Naive thymus-derived CD8-positive, alpha-beta T cell (primary cell): ENCODE results near the gene CSNK2A3. TPM values are rescaled to one million over a fixed set of nuclear protein-coding genes. Genes with fewer than 3 reads are reported as not detected.
A peak's percentile ranks its signal among the peaks of the same experiment; 100 is the strongest.

Experiments
- ATAC-seq, 2 donors: fragments of 150-1000 bp; cut with Tn5 transposase in 1 of 2; sonication (Bioruptor Pico), chemical (Tn5 transposase) in 1 of 2; 1 replicate in 1 of 2; 2 replicates in 1 of 2; pipeline ENCODE4 v1.10.0; 2021; ENCODE audit warnings: mild to moderate bottlenecking in 2 of 2, moderate library complexity in 2 of 2
- POLR2A ChIA-PET: fragments of 350-600 bp; sonication (Branson Sonifier 250); formaldehyde crosslinking; loops from one replicate; lab custom pipeline; 2021; ENCODE audit warnings: antibody characterized with exemption; lab: Charles Lee
- DNase-seq, 10 donors: peaks; one replicate each; pipeline versions ENCODE4 v3.0.0 to v3.0.0-alpha.2; 2020 to 2022
- H3K27ac Mint-ChIP-seq, 10 donors: one replicate each; pipeline ENCODE4 v1.8.0; 2020 to 2022; ENCODE audit warnings: mild to moderate bottlenecking in 10 of 10, mixed read lengths in 10 of 10, moderate library complexity in 4 of 10, inconsistent platforms in 1 of 10
- H3K27me3 Mint-ChIP-seq, 5 donors: one replicate each; pipeline ENCODE4 v1.8.0; 2021 to 2022; ENCODE audit warnings: mixed read lengths in 5 of 5
- H3K36me3 Mint-ChIP-seq, 3 donors: one replicate each; pipeline ENCODE4 v1.8.0; 2020 to 2022; ENCODE audit warnings: mixed read lengths in 3 of 3, mild to moderate bottlenecking in 2 of 3, inconsistent platforms in 1 of 3
- H3K4me1 Mint-ChIP-seq, 4 donors: one replicate each; pipeline ENCODE4 v1.8.0; 2021 to 2022; ENCODE audit warnings: mixed read lengths in 4 of 4
- H3K4me3 Mint-ChIP-seq, 10 donors: one replicate each; pipeline ENCODE4 v1.8.0; 2020 to 2022; ENCODE audit warnings: mild to moderate bottlenecking in 10 of 10, mixed read lengths in 10 of 10, moderate library complexity in 6 of 10, inconsistent platforms in 1 of 10
- H3K9me3 Mint-ChIP-seq, 9 donors: one replicate each; pipeline ENCODE4 v1.8.0; 2020 to 2022; ENCODE audit warnings: mixed read lengths in 9 of 9, mild to moderate bottlenecking in 3 of 9, inconsistent platforms in 1 of 9, moderate library complexity in 1 of 9
- polyA plus RNA-seq, 3 donors: library from polyadenylated mRNA; unstranded; fragments of 300-500 nt; fragmentation: Illumina TruSeq; gene quantifications; one replicate each; pipeline ENCODE4 v1.2.3, GENCODE V29; 2021
- total RNA-seq, 8 experiments: library from RNA in 2 of 8; stranded (reverse) in 2 of 8; gene quantifications; one replicate each; pipeline ENCODE4 v1.2.3 and lab custom pipeline; 2021 to 2026

The CSNK2A3 gene
- total and polyA plus RNA-seq, 5 experiments from 2014 or later: 0.85 to 2.1 (median 1.4) TPM

DNA sequence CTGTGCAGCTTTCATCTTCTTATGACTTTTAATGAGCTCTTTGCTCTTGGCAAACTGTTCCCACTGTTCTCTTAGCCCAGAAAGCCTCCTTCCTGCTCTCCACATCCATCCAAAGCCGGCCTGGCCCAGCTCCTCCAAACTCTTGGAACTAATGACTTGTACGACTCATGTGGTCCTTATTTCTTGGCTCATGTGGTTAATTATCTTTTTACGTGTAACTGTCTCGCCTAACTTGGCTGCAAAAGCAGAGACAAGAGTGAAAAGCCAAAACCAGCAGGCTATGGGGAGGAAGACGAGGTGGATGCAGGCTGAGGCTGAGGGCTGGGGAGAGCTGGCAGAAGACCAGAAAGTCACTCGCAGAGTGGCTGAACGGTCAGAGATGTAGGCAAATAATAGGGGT is 5.5 kb downstream of the CSNK2A3 start:
- Mint-ChIP-seq H3K4me3 (no peak overlapping the region), H3K27me3 (peaks cover 0 to 25% (median 5%) of the 10 kb centered on the region in 5 donors), H3K27ac (no peak overlapping the region), H3K36me3 (no peaks in the 10 kb centered on the region), H3K9me3 (no peaks in the 10 kb centered on the region), H3K4me1 (no peaks in the 10 kb centered on the region)
- POLR2A ChIA-PET: no interaction called here
- no peak for DNase-seq
- no peak for ATAC-seq

DNA sequence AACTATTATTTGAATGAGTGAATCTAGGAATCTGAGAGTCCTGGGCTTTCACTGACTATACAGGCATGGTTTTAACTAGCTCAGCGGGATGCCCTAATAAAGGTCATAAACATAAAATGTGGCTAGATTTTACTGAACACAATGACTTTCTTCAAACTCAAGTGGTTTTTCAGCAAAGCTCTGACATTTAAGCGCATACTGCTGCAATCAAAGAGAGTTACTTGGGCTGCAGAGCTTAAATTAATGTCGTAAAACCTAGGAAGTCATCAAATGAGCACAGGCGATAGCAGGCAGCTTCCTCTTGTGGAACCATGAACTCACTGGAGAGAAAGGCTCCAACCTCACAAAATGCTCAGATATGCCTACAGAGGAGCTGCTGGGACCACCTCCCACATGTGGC is 6.7 kb downstream of the CSNK2A3 start:
- Mint-ChIP-seq H3K4me3 (no peak overlapping the region), H3K36me3 (no peaks in the 10 kb centered on the region), H3K9me3 (no peaks in the 10 kb centered on the region), H3K4me1 (no peaks in the 10 kb centered on the region), H3K27me3 (peaks cover 0 to 25% (median 5%) of the 10 kb centered on the region in 5 donors), H3K27ac (no peak overlapping the region)
- ATAC-seq (no peak), DNase-seq (no peak)
- POLR2A ChIA-PET: no interaction called here

DNA sequence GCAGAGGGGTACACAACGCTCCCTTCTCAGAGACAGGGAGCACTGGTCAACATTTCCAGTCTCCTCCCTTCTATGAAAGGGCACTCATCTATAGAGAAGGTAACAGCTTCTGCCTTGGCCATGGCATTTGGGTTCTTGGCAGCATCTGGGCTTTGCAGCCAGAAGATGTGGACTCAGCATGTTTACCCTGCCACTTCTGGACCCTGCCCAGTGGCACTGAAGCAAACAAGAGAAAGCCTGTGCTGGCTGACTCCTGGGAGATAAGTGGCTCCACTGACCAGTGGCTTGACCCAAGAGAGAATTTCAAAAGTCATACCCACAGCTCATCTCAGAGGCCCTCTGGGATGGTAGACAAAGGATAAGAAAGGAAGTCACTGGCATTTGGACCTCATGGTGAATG is 8.0 kb downstream of the CSNK2A3 start:
- Mint-ChIP-seq H3K27ac (no peak overlapping the region), H3K9me3 (no peaks in the 10 kb centered on the region)
- POLR2A ChIA-PET: no interaction called here

DNA sequence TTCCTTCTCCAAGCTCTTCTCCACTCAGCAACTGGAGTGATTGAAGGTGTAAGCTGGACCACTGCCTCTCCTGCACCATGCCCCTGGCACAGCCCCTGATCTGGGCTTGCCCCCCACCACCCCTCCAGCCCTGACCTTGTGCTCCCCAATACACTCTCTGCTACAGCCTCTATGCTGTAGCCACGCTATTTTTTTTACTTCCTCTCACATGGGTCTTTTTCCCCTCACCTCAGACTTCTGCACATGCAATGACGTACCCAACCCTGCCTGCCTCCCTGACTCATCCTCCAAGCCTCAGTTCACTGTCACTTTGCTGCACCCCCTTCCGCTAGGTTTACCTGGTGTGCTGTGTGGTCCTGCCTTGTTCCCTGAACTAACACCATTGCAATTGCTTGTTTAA is 9.0 kb downstream of the CSNK2A3 start:
- H3K4me1 Mint-ChIP-seq: no peaks in the 10 kb centered on the region
- H3K4me3 Mint-ChIP-seq: no peak overlapping the region
- H3K27me3 Mint-ChIP-seq: peaks cover 0 to 26% (median 7%) of the 10 kb centered on the region in 5 donors
- H3K36me3 Mint-ChIP-seq: no peaks in the 10 kb centered on the region
- ATAC-seq: no peak
- peak overlapping the region in 1 of 10 donors; percentile 36 for H3K27ac Mint-ChIP-seq
- no peak for DNase-seq
- POLR2A ChIA-PET: no interaction called here
- no peaks in the 10 kb centered on the region for H3K9me3 Mint-ChIP-seq

More for the DNA sequence above, 8.0 kb downstream of the CSNK2A3 start:
- Mint-ChIP-seq H3K4me1 (no peaks in the 10 kb centered on the region), H3K4me3 (no peak overlapping the region), H3K27me3 (peaks cover 0 to 21% (median 5%) of the 10 kb centered on the region in 5 donors), H3K36me3 (no peaks in the 10 kb centered on the region)
- no peak for DNase-seq
- no peak for ATAC-seq

DNA sequence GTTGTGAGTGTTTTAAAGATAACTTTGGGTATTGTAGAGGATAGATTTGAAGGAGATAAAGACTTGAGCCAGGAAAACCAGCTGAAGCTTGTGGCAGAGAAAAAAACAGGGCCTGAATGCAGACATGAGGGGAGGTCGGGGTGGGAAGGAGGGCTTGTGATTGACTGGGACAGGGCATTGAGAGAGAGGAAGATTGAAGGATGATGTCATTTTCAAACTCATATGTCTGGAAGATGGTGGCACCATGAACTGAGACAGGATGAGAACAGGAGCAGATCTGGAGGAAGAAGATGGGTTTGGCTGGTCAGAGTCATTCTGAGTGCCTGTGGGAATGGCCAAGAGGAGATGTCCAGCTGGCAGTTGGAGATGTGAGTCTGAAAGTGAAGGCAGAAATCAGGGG is 14.7 kb downstream of the CSNK2A3 start:
- Mint-ChIP-seq H3K4me3 (no peak overlapping the region), H3K9me3 (no peaks in the 10 kb centered on the region), H3K4me1 (no peaks in the 10 kb centered on the region), H3K27me3 (peaks cover 2 to 19% (median 12%) of the 10 kb centered on the region in 5 donors), H3K27ac (no peak overlapping the region), H3K36me3 (no peaks in the 10 kb centered on the region)
- DNase-seq (no peak), ATAC-seq (no peak)
- POLR2A ChIA-PET: no interaction called here

DNA sequence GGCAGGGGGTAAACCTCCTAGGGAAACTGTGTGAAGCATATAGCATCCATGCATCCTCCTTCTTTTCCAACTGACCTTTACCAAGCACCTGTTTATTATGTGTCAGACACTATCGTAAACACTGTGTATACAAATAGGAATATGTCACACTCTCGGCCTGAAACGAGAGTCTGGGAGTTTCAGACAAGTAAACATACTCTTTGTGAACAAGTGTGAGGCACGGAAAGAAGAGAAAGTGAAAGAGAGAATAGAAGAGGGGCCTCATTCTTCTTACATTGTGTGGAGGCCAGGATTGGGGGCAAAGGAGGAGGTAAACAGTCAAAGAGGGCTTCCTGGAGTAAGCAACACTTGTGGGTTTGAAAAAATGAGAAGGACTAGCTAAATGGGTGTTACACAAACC is 16.4 kb downstream of the CSNK2A3 start:
- DNase-seq (no peak), ATAC-seq (no peak)
- H3K4me1 Mint-ChIP-seq: no peaks in the 10 kb centered on the region
- no peak overlapping the region for H3K4me3 Mint-ChIP-seq
- no peaks in the 10 kb centered on the region for H3K36me3 Mint-ChIP-seq
- POLR2A ChIA-PET: no interaction called here
- no peaks in the 10 kb centered on the region for H3K9me3 Mint-ChIP-seq
- peaks cover 2 to 19% (median 12%) of the 10 kb centered on the region in 5 donors for H3K27me3 Mint-ChIP-seq
- H3K27ac Mint-ChIP-seq: no peak overlapping the region

DNA sequence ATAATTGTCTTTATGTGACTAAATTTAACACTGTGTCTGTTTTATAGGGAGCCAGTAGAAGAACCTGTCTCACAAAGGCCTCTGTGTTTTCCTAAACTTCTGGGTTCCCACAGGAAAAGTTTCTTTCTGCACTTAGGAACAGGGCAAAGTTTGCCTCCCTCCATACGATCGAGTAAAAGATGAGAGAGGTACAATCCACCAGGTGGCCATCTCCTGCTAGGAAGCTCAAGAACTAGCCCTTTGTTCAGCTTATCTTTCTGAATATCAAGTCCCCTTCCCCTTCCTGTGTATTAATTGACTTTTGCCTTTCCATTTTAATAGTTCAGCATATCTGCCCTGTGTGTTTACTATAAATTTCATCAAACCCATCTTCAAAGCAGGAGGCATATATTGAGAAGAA is 18.0 kb downstream of the CSNK2A3 start:
- Mint-ChIP-seq H3K4me1 (no peaks in the 10 kb centered on the region), H3K36me3 (no peaks in the 10 kb centered on the region), H3K27ac (no peak overlapping the region), H3K27me3 (peaks cover 2 to 19% (median 12%) of the 10 kb centered on the region in 5 donors), H3K9me3 (no peaks in the 10 kb centered on the region), H3K4me3 (no peak overlapping the region)
- ATAC-seq (no peak), DNase-seq (no peak)
- POLR2A ChIA-PET: no interaction called here

DNA sequence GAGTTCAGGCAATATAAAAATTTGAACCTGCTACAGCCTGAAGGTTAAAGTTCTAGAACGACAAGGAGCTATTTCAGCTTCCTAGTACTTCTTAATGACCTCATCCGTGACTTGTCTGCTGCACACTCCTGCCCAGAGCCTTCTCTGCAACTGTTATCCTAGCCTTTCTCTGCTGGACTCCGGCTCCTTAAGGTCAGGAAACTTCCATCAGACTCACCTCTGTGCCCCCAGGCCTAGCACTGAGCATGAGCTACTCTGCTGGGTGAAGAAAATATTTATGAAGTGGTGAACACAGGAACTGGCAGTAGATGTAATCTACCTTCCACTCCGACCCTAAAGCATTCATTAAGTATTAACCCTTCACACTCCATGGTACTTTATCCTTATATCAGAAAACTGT is 18.4 kb downstream of the CSNK2A3 start:
- no peaks in the 10 kb centered on the region for H3K9me3 Mint-ChIP-seq
- no peak for DNase-seq

DNA sequence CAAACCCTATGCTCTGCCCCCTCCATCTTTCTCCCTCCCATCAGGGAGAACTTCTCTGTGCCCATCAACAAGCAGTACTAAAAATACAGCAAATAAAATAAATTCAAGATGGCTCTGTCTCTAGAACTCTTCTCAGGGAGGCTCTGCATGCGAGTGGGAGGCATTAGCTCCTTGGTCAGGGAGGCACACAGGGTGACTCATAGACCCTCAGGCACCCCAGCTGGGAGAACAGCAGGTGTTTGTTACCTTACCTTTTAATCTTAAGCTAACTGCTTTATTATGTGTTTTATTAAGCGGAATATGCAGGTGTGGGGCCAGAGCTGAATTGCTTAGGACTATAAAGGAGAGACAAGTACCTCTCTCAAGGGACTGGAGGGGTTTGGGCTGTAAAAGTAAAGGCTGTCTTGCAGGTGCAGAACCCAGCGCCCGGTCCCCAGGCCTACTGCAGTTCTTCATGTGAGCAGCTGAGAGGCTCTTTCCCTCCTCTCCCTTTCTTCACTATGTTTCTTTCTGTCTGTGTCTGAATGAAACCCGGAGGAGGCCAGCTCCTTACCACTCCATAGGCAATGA is 20.8 kb downstream of the CSNK2A3 start:
- H3K9me3 Mint-ChIP-seq: no peaks in the 10 kb centered on the region
- H3K36me3 Mint-ChIP-seq: no peaks in the 10 kb centered on the region
- H3K4me1 Mint-ChIP-seq: no peaks in the 10 kb centered on the region
- H3K27ac Mint-ChIP-seq: no peak overlapping the region
- no peak for ATAC-seq
- POLR2A ChIA-PET: no interaction called here
- H3K27me3 Mint-ChIP-seq: peaks cover 0 to 7% (median under 1%) of the 10 kb centered on the region in 5 donors
- no peak for DNase-seq
- no peak overlapping the region for H3K4me3 Mint-ChIP-seq

More for the DNA sequence above, 18.4 kb downstream of the CSNK2A3 start:
- Mint-ChIP-seq H3K4me1 (no peaks in the 10 kb centered on the region), H3K36me3 (no peaks in the 10 kb centered on the region), H3K27me3 (peaks cover 2 to 17% (median 12%) of the 10 kb centered on the region in 5 donors), H3K27ac (no peak overlapping the region), H3K4me3 (no peak overlapping the region)
- POLR2A ChIA-PET: no interaction called here
- ATAC-seq: no peak

DNA sequence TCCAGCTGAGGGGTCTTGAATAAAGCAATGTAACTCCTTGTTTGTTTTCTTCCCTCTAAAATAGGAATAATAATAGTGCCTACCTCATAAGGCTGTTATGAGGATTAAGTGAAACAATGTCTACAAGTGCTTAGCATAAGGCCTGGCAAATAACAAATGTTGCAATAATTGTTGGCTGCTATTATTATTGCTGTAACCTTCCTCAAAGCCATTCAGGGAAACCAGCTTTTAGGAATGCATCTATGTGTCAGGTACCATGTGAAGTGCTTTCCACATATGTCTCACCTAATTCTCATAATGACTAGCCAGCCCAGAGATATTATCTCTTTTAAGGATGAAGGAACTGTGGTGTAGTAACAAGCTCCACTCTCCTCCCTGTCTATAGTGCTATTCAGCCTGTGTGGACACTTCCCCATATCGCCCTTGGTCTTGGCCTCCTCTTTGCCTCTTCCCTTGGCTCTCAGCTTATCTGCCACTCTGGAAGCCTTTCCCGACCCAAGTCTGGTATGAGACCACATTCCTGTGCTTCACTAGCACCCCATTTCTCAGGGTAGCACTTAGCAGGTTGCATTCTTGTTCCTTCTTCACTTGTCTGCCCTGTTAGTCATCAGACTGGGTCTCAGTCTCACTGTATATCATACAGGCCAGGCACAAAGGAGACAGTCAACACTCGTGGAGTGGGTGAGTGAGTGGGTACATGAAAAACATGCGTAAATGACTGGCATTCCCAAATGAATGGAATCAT is 23.8 kb downstream of the CSNK2A3 start:
- H3K9me3 Mint-ChIP-seq: peaks cover 0 to 2% (median 0%) of the 10 kb centered on the region in 9 donors
- H3K4me3 Mint-ChIP-seq: no peak overlapping the region
- ATAC-seq: no peak
- POLR2A ChIA-PET: no interaction called here
- peaks cover 0 to 6% (median 0%) of the 10 kb centered on the region in 5 donors for H3K27me3 Mint-ChIP-seq
- no peak for DNase-seq
- no peaks in the 10 kb centered on the region for H3K36me3 Mint-ChIP-seq
- H3K27ac Mint-ChIP-seq: peak overlapping the region in 1 of 10 donors; percentile 25
- no peaks in the 10 kb centered on the region for H3K4me1 Mint-ChIP-seq

DNA sequence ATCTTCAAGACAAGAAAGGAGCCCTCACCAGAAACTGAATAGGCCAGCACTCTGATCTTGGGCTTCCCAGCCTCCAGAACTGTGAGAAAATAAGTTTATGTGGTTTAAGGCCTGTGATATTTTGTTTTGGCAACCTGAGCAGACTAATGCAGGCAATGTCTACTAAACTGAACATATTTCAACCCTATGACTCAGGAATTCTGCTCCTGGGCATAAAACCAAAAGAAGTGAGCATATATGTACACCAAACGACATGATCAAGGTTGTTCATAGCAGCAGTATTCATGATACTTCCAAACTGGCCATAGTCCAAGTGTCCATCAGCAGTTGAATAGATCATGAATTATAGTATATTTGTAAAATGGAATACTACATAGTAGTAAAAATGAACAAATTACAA is 29.0 kb downstream of the CSNK2A3 start:
- no peak for ATAC-seq
- Mint-ChIP-seq H3K27me3 (peaks cover 0 to 10% (median 0%) of the 10 kb centered on the region in 5 donors), H3K4me1 (no peaks in the 10 kb centered on the region), H3K36me3 (peaks cover 0 to 20% (median 0%) of the 10 kb centered on the region in 3 donors), H3K27ac (no peak overlapping the region), H3K4me3 (no peak overlapping the region), H3K9me3 (peaks cover 0 to 22% (median 6%) of the 10 kb centered on the region in 9 donors)
- POLR2A ChIA-PET: no interaction called here
- DNase-seq: no peak

DNA sequence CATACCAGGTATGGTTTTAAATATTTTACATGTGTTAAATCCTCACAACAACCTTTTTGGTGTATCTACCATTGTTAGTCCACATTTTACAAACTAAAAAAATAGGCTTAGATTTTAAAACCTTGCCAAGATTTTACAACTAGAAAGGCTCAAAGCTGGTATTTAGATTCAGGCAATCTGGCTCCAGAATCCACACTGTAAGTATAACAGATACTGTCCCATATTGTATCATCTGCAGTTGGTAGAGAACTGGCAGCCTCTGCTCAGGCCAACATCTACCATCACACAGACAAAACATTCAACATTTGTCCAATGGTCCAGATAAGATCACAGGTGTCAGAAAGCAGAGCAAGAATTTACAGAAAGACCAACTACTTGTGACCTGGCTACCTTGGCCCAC is 30.9 kb downstream of the CSNK2A3 start:
- Mint-ChIP-seq H3K27ac (no peak overlapping the region), H3K4me3 (no peak overlapping the region), H3K27me3 (peaks cover 0 to 6% (median 0%) of the 10 kb centered on the region in 5 donors), H3K36me3 (peaks cover 0 to 20% (median 0%) of the 10 kb centered on the region in 3 donors), H3K4me1 (no peaks in the 10 kb centered on the region), H3K9me3 (peaks cover 0 to 22% (median 6%) of the 10 kb centered on the region in 9 donors)
- DNase-seq (no peak), ATAC-seq (no peak)
- POLR2A ChIA-PET: no interaction called here

DNA sequence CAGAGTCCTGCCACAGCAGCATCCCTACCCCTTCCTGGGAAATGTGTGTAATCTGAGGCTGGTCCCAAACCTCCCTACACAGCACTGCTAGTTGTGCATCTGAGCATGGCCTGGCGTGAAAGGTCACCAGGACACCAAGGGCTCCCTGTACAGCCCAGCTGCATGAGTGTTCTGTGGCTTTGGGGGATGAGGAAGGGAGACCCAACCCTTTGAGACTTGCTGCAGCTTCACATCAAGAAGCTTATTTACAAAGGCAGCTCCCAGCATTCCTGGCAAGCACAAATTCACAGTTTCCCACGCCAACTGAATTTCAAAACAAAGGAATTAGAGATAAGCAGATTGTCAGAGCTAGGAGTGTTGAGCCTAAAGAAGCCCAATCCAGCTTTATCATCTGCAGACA is 32.2 kb downstream of the CSNK2A3 start:
- no peak overlapping the region for H3K27ac Mint-ChIP-seq
- POLR2A ChIA-PET: no interaction called here
- peaks cover 0 to 22% (median 6%) of the 10 kb centered on the region in 9 donors for H3K9me3 Mint-ChIP-seq
- H3K4me3 Mint-ChIP-seq: no peak overlapping the region
- H3K36me3 Mint-ChIP-seq: peaks cover 0 to 20% (median 0%) of the 10 kb centered on the region in 3 donors
- DNase-seq (no peak), ATAC-seq (no peak)
- H3K27me3 Mint-ChIP-seq: peaks cover 0 to 4% (median 0%) of the 10 kb centered on the region in 5 donors
- no peaks in the 10 kb centered on the region for H3K4me1 Mint-ChIP-seq
